KBM-7 (cell line): ENCODE results near the gene SRPRA.
"Not testable (repeated sequence)": the region's sequence is repeated elsewhere in the genome, so short reads cannot be mapped to it uniquely, and the experiment has no call there.

ENCODE experiments used
- DNase-seq: peaks from one replicate; pipeline ENCODE4 v3.0.0-alpha.2; 2015
- in situ Hi-C: fragments of 300-500 bp; cut with MboI; formaldehyde crosslinking; loops from 2 replicates; pipeline ENCODE4 v1.14.3; 2020; ENCODE audit warnings: low sequenced_read_pairs, low pct_unique_long_range_greater_than_20kb, mixed read lengths

SRPRA gene

GRCh38 chr11:126268708-126269579 is at the start of gene SRPRA, which contains the start of gene FOXRED1:
Gene SRPRA, minus strand, starts transcription at chr11:126268895. Its CDS starts 91 bp downstream, at chr11:126268804.
Gene FOXRED1, plus strand, starts transcription at chr11:126269154. Its CDS starts 53 bp downstream, at chr11:126269207.
- in situ Hi-C loops: no loop called here

GRCh38 chr11:126317756-126318573 is 49.3 kb upstream of the SRPRA start:
- peak; percentile 73 for DNase-seq
- in situ Hi-C loops: no loop called here

More at GRCh38 chr11:126268708-126269579, at the start of gene SRPRA, which contains the start of gene FOXRED1:
- peak; percentile 99 for DNase-seq

GRCh38 chr11:126317432-126317755 is 48.7 kb upstream of the SRPRA start:
- in situ Hi-C loops: no loop called here

GRCh38 chr11:126313826-126314225 is 45.1 kb upstream of the SRPRA start:
- no peak for DNase-seq
- in situ Hi-C loops: no loop called here

More at GRCh38 chr11:126317432-126317755, 48.7 kb upstream of the SRPRA start:
- no peak for DNase-seq

- in situ Hi-C loops: no loop called here
- no peak for DNase-seq
Measured at GRCh38 chr11:126312961-126313360, 44.3 kb upstream of the SRPRA start.

- in situ Hi-C loops: no loop called here
- DNase-seq: peak; percentile 55
Measured at GRCh38 chr11:126311401-126312291, 43.0 kb upstream of the SRPRA start.

- no peak for DNase-seq
- in situ Hi-C loops: no loop called here
Measured at GRCh38 chr11:126310992-126311310, 42.3 kb upstream of the SRPRA start.

GRCh38 chr11:126310200-126310991 is 41.7 kb upstream of the SRPRA start:
- in situ Hi-C loops: no loop called here
- DNase-seq: peak; percentile 90

- in situ Hi-C loops, DNase-seq: not testable (repeated sequence)
Measured at GRCh38 chr11:126308771-126309170, 40.1 kb upstream of the SRPRA start.

- DNase-seq: no peak
- in situ Hi-C loops: no loop called here
Measured at GRCh38 chr11:126308271-126308671, 39.6 kb upstream of the SRPRA start.

GRCh38 chr11:126307706-126308105 is 39.0 kb upstream of the SRPRA start:
- DNase-seq: peak; percentile 82
- in situ Hi-C loops: no loop called here

GRCh38 chr11:126305699-126306098 is 37.0 kb upstream of the SRPRA start:
- no peak for DNase-seq
- in situ Hi-C loops: no loop called here

- no peak for DNase-seq
- in situ Hi-C loops: no loop called here
Measured at GRCh38 chr11:126304457-126305075, 35.9 kb upstream of the SRPRA start.

- peak; percentile 95 for DNase-seq
- in situ Hi-C loops: no loop called here
Measured at GRCh38 chr11:126303623-126304456, 35.1 kb upstream of the SRPRA start, which contains the start of gene DCPS. Gene DCPS, plus strand, starts transcription at chr11:126304060. Its CDS starts 21 bp downstream, at chr11:126304081.

- in situ Hi-C loops: no loop called here
- no peak for DNase-seq
Measured at GRCh38 chr11:126297004-126297403, 28.3 kb upstream of the SRPRA start.

GRCh38 chr11:126293726-126294125 is 25.0 kb upstream of the SRPRA start:
- DNase-seq: no peak
- in situ Hi-C loops: no loop called here

- in situ Hi-C loops: no loop called here
- no peak for DNase-seq
Measured at GRCh38 chr11:126290887-126291286, 22.2 kb upstream of the SRPRA start.
